Ishikawa (cell line): ENCODE results near the gene FAM180A.

ENCODE experiments used
- CEBPB ChIP-seq: IDR thresholded peaks from 2 replicates; pipeline ENCODE4 v1.6.1; 2012
- CREB1 ChIP-seq: IDR thresholded peaks from 2 replicates; pipeline ENCODE4 v1.6.1; 2012; ENCODE audit warnings: low read depth
- EGR1 ChIP-seq: IDR thresholded peaks from 2 replicates; pipeline ENCODE4 v1.6.1; 2012
- EP300 ChIP-seq: IDR thresholded peaks from 2 replicates; pipeline ENCODE4 v1.6.1; 2012; ENCODE audit warnings: borderline replicate concordance
- FOXM1 ChIP-seq: IDR thresholded peaks from 2 replicates; pipeline ENCODE4 v1.6.1; 2012; ENCODE audit warnings: low read depth, borderline replicate concordance
- MAX ChIP-seq: IDR thresholded peaks from 2 replicates; pipeline ENCODE4 v1.6.1; 2012
- NFIC ChIP-seq: IDR thresholded peaks from 2 replicates; pipeline ENCODE4 v1.6.1; 2012
- RAD21 ChIP-seq: IDR thresholded peaks from 2 replicates; pipeline ENCODE4 v1.6.1; 2012; ENCODE audit warnings: low read depth
- REST ChIP-seq: IDR thresholded peaks from 2 replicates; pipeline ENCODE4 v1.6.1; 2012; ENCODE audit warnings: low read depth, mild to moderate bottlenecking
- TAF1 ChIP-seq: IDR thresholded peaks from 2 replicates; pipeline ENCODE4 v1.6.1; 2012; ENCODE audit warnings: low read depth, mild to moderate bottlenecking
- TCF12 ChIP-seq: IDR thresholded peaks from 2 replicates; pipeline ENCODE4 v1.6.1; 2012; ENCODE audit warnings: low read depth
- TEAD4 ChIP-seq: IDR thresholded peaks from 2 replicates; pipeline ENCODE4 v1.6.1; 2012
- USF1 ChIP-seq: IDR thresholded peaks from 2 replicates; pipeline ENCODE4 v1.6.1; 2012
- YY1 ChIP-seq: IDR thresholded peaks from 2 replicates; pipeline ENCODE4 v1.6.1; 2012; ENCODE audit warnings: low read depth
- ZBTB7A ChIP-seq: IDR thresholded peaks from 2 replicates; pipeline ENCODE4 v1.6.1; 2012; ENCODE audit warnings: low read depth

The FAM180A gene

GRCh38 chr7:135763261-135763660 lies 14.6 kb upstream of the FAM180A start:
- TF ChIP-seq FOXM1 (no peak), NFIC (no peak), CREB1 (no peak), TCF12 (no peak), RAD21 (no peak), CEBPB (no peak), TAF1 (no peak), EGR1 (no peak), TEAD4 (no peak), EP300 (no peak)

GRCh38 chr7:135761751-135762488 lies 13.3 kb upstream of the FAM180A start:
- TF ChIP-seq EGR1 (no peak), MAX (no peak), TEAD4 (no peak), EP300 (no peak), ZBTB7A (no peak), NFIC (no peak), YY1 (no peak), CEBPB (no peak), TCF12 (no peak), FOXM1 (no peak), REST (no peak), TAF1 (no peak), CREB1 (no peak), RAD21 (no peak), USF1 (no peak)

GRCh38 chr7:135759532-135759931 lies 10.9 kb upstream of the FAM180A start:
- no peak for TF ChIP-seq CREB1
- no peak for TF ChIP-seq USF1
- no peak for TF ChIP-seq ZBTB7A
- no peak for TF ChIP-seq NFIC
- TF ChIP-seq TAF1 = no peak
- no peak for TF ChIP-seq FOXM1
- no peak for TF ChIP-seq TEAD4
- TF ChIP-seq EP300 = no peak
- TF ChIP-seq REST = no peak
- TF ChIP-seq EGR1 = no peak
- no peak for TF ChIP-seq MAX
- no peak for TF ChIP-seq CEBPB
- no peak for TF ChIP-seq RAD21
- no peak for TF ChIP-seq TCF12
- TF ChIP-seq YY1 = no peak

GRCh38 chr7:135758531-135758932 lies 9.9 kb upstream of the FAM180A start:
- TF ChIP-seq NFIC (no peak), CREB1 (no peak), USF1 (no peak), MAX (no peak), TEAD4 (no peak), REST (no peak), EGR1 (no peak)
